Ecto neural progenitor cell (in vitro differentiated cells): ENCODE measurements around the gene CMTM7.
"Not testable (repeated sequence)": the region's sequence is repeated elsewhere in the genome, so short reads cannot be mapped to it uniquely, and the experiment has no call there.

Experiments
- DNase-seq: peaks from one replicate; pipeline ENCODE4 v3.0.0-alpha.2; 2018; ENCODE audit warnings: low spot score

CMTM7 gene

GRCh38 chr3:32438596-32439344 lies 47.1 kb downstream of the CMTM7 start:
- DNase-seq = no peak

- not testable (repeated sequence) for DNase-seq
These were observed 47.8 kb downstream of the CMTM7 start for GRCh38 chr3:32439421-32439820.

DNA sequence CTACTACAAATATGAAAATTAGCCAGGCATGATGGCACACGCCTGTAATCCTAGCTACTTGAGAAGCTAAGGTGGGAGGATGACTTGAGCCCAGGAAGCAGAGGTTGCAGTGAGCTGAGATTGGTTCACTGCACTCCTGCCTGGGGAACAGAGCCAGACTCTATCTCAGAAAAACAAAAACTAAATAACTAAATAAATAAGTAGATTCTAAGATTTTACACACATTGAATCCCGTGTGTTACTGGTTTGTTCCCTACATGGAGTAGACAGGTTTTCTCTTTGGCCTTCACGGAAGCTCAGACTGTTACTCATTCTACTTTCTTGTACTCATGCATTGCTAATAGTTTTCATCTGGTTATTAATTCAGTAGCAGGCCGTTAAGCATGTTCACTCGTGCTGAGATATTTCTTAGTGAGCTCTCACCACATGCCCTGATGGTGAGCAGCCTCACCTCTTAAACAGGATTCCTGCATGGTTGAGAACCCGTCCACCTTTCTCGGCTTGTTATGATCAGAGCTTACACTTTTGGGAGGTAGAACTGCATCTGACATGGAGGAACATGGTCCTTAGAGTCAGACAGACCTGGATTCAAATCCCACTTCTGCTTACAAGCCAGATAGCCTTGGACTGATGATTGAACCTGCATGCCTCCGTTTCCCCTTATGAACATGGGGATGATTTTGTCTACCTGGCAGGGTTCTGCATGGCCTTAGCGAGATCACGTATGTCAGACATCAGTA lies 49.1 kb downstream of the CMTM7 start:
- no peak for DNase-seq

DNA sequence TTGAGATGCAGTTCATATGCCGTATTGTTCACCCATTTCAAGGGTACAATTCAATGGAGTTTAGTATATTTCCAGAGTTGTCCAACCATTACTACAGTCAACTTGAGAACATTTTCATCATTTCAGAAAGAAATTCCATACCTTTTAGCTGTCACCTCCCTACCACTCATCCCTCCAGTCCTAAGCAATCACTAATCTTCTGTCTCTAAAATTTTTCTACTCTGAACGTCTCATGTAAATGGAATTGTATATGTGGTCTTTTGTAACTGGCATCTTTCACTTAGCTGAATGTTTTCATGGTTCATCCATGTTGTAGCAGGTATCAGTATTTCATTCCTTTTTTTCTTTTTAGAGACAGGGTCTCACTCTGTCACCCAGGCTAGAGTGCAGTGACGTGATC lies 51.1 kb downstream of the CMTM7 start:
- no peak for DNase-seq

GRCh38 chr3:32443478-32443877 lies 51.8 kb downstream of the CMTM7 start:
- DNase-seq = no peak

- no peak for DNase-seq
These were observed 56.3 kb downstream of the CMTM7 start for GRCh38 chr3:32447865-32448400.

- DNase-seq = no peak
These were observed 57.2 kb downstream of the CMTM7 start for GRCh38 chr3:32448686-32449474.

- DNase-seq = no peak
These were observed 58.0 kb downstream of the CMTM7 start for GRCh38 chr3:32449691-32450090.

- no peak for DNase-seq
These were observed 58.8 kb downstream of the CMTM7 start for GRCh38 chr3:32450426-32450825.

DNA sequence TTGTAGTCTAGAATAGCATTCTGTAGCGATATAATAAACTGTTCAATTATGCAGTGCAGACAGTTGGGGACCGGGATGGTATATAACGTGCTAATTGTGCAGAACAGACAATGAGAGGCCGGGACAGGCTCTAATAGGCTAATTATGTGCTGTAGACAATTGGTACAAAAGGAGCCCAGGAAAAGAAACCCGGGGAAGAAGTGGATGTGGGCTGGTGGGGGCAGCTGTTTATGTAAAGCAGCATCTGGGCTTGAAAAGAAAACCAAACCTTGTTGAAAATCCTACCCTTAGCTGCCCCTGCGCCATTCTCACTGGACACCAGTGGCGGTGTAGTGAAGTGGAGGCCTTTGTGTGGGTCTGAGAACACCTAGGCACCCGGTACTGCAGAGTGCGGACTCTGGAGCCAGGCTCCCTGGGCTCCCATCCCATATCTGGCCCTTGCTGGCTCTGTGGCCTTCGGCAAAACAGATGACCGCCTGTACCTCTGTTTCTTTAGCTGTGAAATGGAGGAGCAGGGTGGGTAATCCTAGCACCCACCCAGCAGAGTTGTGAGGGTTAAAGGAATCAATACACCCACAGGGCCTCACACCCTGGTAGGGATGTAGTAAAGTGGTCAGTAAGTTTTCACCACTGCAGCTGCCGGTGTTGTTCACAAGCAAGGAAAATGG lies 59.5 kb downstream of the CMTM7 start:
- DNase-seq = no peak

DNA sequence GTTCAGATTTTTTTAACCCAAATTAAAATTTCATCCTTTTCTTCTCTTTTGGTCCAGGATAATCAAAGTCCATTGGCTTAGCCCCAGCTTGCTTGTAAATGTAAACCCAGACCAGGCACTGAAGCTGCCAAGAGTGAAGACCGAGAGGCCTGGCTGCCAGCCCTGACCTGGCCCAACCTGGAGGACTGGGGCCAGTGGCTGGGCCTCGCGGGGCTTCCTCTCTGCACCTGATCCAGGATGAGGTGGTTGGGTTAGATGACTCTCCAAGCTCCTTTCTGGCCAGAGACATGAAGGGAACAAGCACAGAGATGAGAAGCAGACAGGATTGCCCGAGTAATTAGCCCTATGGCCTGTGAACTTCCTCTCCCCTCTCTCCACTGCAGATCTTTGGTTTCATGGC lies 60.4 kb downstream of the CMTM7 start:
- no peak for DNase-seq

DNA sequence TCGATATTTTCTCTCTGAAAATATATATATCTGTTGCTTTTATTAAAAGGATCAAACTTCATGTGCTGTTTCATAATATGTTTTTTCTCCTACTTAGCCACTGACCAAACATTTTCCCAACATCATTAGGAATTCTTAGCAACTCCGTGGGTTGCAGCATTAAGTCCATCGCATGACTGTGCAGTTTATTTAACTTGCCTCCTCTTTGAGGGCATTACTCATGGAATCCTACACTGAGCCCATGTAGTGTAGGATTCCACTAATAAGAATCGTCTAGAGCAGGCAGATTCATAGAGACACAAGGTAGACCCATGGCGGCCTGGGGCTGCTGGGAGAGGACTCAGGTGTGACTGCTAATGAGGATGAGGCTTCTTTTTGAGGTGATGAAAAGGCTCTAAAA lies 61.7 kb downstream of the CMTM7 start:
- DNase-seq = no peak

DNA sequence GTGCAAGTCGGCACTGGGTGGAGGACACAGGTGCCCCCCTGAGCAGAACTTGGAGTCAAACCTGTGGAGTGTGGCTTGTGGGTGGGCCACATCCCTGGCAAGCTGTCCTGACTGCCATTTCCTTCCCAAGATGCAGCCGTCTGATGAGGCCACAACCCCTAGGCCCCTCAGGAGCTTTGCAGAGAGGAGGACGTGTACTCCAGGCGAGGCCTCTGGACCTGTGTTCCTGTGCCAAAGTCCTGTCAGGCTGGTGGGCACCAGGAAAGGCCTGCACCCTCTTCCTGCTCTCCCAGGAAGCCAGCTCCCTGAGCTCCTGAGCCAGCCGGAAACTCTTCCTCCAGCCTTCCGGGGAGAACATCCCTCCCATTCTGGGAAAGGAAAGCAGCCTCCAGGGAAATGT lies 62.5 kb downstream of the CMTM7 start:
- no peak for DNase-seq

GRCh38 chr3:32454731-32455608 lies 63.3 kb downstream of the CMTM7 start:
- DNase-seq = no peak

DNA sequence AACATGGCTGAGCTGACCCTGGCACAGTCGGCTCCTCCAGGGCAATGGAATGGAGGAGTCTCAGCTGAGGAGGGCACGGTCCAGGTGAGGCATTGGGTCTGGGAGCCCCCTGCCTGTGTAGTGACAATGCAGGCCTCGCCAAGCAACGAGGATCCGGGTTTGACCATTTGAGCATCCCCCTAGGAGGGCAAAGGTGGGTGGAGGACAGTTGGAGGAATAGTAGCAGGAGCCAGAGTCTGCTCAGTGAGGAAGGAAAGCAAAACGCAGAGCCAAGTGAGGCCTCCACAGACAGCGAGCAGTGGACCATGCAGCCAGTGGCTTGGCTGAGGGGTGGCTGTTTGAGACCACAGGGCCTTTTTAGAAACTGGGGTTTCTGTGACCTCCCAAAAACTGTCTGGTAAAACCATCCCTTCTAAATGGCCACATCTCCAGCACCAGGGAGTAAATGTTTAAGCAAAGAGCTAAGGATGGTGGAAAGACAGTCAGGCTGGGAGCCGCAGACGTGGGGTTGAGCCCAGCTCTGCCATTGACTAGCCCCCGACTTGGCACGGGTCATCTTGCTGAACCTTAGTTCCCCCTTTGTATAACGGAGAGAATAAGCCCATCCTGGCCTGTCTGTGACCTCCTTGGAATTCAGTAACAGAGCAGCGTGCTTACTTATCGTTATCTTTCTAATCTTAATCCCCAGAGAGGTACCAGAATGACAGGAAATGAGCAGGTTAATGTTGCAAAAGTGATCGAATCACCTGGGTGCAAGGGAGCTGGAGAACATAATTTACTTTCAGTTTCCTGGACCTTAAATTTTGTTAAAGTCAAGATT lies 64.2 kb downstream of the CMTM7 start:
- DNase-seq = no peak

DNA sequence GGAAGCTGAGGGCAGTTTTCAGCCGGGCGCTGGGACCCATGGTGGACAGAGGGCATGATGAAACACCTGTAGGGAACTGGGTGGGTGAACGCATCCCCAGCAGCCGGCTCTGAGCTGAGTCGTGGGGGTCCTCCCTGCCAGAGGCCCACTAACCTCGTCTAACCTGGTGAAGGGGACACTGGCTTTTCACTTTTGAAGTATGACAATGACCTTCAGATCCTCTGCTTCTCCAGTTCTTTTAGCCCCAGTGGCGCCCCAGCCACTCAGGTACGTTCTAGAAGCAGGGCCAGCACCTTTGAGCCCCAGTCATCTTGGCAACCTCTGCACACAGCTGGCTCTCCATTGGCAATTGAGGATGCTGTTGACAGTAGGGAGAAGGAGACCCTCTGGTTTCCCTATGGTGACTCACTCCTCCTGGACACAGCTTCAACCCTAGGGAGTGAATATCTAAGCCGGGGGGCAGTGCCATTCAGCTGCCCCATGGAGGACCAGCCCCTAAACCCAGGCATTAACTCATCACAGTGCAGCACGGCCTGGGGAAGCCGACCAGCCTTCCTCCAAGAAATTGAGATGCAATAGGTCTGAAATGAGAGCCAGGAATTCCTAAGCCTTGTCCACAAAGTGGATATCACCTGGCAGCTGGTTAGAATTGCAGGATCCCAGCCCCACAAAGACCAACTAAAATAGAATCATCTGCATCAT lies 64.9 kb downstream of the CMTM7 start:
- no peak for DNase-seq

DNA sequence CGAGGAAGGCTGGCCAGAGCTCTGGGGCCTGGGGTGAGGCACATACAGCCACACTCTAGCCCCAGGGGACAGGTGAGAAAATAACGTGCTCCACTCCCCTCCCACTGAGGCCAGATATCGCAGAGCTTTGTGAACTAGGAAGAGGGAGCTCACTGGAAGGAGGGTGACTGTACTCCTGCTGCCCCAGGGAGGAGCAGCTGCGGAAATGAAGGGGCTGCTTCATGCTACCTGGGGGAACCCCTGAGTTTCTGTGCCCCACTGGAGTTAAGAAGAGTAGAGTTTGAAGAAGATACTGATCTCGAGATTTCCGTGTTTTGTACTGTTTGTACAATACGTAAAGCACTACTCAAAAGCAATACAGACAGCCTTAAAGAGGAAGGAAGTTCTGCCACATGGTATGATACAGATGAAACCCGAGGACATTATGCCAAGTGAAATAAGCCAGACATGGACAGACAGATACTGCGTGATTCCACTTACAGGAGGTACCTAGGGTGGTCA lies 66.4 kb downstream of the CMTM7 start:
- no peak for DNase-seq

DNA sequence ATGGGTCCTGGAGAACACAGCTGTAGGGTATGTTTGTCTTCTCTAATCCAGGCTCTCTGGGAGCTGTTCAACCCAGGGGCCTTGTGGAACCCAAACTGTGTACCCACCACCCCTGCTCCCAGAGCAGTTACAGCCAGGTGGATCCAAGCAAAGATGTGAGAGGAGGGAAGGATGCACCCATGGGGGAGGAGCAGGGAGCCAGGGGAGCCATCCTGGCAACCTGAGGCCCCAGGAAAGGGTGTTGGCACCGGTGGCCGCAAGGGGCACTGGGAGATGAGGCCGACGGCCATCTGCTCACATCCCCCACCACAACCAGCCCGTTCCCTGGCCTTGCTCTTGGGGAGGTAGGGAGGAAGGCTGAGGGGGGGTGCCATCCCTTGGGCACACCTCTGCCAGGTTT lies 67.8 kb downstream of the CMTM7 start:
- no peak for DNase-seq

GRCh38 chr3:32460031-32460749 lies 68.5 kb downstream of the CMTM7 start:
- peak; percentile 81 for DNase-seq
